Osteoblast (primary cell): ENCODE measurements around the gene NME9. TPM values are rescaled to one million over a fixed set of nuclear protein-coding genes. Genes with fewer than 3 reads are reported as not detected.
A peak's percentile ranks its signal among the peaks of the same experiment; 100 is the strongest.

ENCODE experiments used
- DNase-seq: peaks from one replicate; pipeline ENCODE4 v3.0.0; 2011; ENCODE audit warnings: low spot score, mixed read lengths; ENCODE audit not compliant: insufficient read length; ENCODE audit errors: missing footprints
- H2AFZ ChIP-seq: 2 replicates; pipeline ENCODE4 v1.6.0; 2011; ENCODE audit warnings: mild to moderate bottlenecking, low read length
- H3K27ac ChIP-seq: 2 replicates; pipeline ENCODE4 v1.5.1; 2011; ENCODE audit warnings: mild to moderate bottlenecking, low read depth, low read length, moderate library complexity
- H3K27me3 ChIP-seq: 2 replicates; pipeline ENCODE4 v1.6.0; 2012; ENCODE audit warnings: mild to moderate bottlenecking, control low read depth, inconsistent platforms, low read length, moderate library complexity; ENCODE audit not compliant: insufficient read depth
- H3K36me3 ChIP-seq: 2 replicates; pipeline ENCODE4 v1.5.1; 2011; ENCODE audit warnings: mild to moderate bottlenecking, low read length, control low read depth, moderate library complexity; ENCODE audit not compliant: insufficient read depth
- H3K4me1 ChIP-seq: 2 replicates; pipeline ENCODE4 v1.5.1; 2011; ENCODE audit warnings: mild to moderate bottlenecking, low read length, control low read depth, moderate library complexity; ENCODE audit not compliant: insufficient read depth
- H3K4me2 ChIP-seq: 2 replicates; pipeline ENCODE4 v1.6.0; 2011; ENCODE audit warnings: mild to moderate bottlenecking, low read length; ENCODE audit not compliant: insufficient read depth
- H3K4me3 ChIP-seq: fragments of 200-600 bp; sonication (generic); 3 replicates; pipeline ENCODE4 v1.5.1; 2012; ENCODE audit warnings: mild to moderate bottlenecking, low read length, inconsistent platforms; ENCODE audit not compliant: insufficient read depth
- H3K79me2 ChIP-seq: 2 replicates; pipeline ENCODE4 v1.6.0; 2012; ENCODE audit warnings: mild to moderate bottlenecking, low read length, control low read depth, inconsistent platforms; ENCODE audit not compliant: insufficient read depth
- H3K9me3 ChIP-seq: 2 replicates; pipeline ENCODE4 v1.5.1; 2011; ENCODE audit warnings: low read depth, low read length, control low read depth
- H4K20me1 ChIP-seq: 2 replicates; pipeline ENCODE4 v1.6.0; 2012; ENCODE audit warnings: mild to moderate bottlenecking, low read length, control low read depth; ENCODE audit not compliant: insufficient read depth
- CTCF ChIP-seq: IDR thresholded peaks from 2 replicates; pipeline ENCODE4 v1.5.1; 2011; ENCODE audit warnings: mild to moderate bottlenecking, low read depth, low read length, moderate library complexity; ENCODE audit errors: extremely low read depth
- total RNA-seq: library from RNA; depleted of rRNA; stranded (reverse); fragments of >200 nt; gene quantifications from 2 replicates; pipeline ENCODE4 v1.2.3, GENCODE V29; 2012

Gene NME9
- total RNA-seq, 1 donor = not detected

GRCh38 chr3:138265745-138266144 lies 63.9 kb downstream of the NME9 start:
- no peaks in the 10 kb centered on the region for H3K27me3 ChIP-seq
- H3K27ac ChIP-seq = no peak overlapping the region
- H2AFZ ChIP-seq = no peak overlapping the region
- H3K79me2 ChIP-seq = no peaks in the 10 kb centered on the region
- no peak overlapping the region for H3K4me3 ChIP-seq
- no peaks in the 10 kb centered on the region for H3K9me3 ChIP-seq
- peaks cover 5% of the 10 kb centered on the region for H3K36me3 ChIP-seq
- DNase-seq = no peak
- no peak overlapping the region for H3K4me2 ChIP-seq
- H4K20me1 ChIP-seq = no peaks in the 10 kb centered on the region
- H3K4me1 ChIP-seq = no peaks in the 10 kb centered on the region
- TF ChIP-seq CTCF = no peak

GRCh38 chr3:138263104-138263503 lies 66.5 kb downstream of the NME9 start:
- H3K9me3 ChIP-seq = no peaks in the 10 kb centered on the region
- no peak overlapping the region for H3K4me3 ChIP-seq
- H3K4me2 ChIP-seq = no peak overlapping the region
- H3K79me2 ChIP-seq = no peaks in the 10 kb centered on the region
- DNase-seq = no peak
- H3K4me1 ChIP-seq = no peaks in the 10 kb centered on the region
- no peak overlapping the region for H2AFZ ChIP-seq
- no peaks in the 10 kb centered on the region for H4K20me1 ChIP-seq
- H3K27ac ChIP-seq = no peak overlapping the region
- TF ChIP-seq CTCF = peak; percentile 19
- H3K36me3 ChIP-seq = peaks cover 3% of the 10 kb centered on the region
- H3K27me3 ChIP-seq = no peaks in the 10 kb centered on the region

- Histone ChIP-seq H3K27ac (no peak overlapping the region), H3K4me1 (peaks cover 5% of the 10 kb centered on the region), H3K36me3 (peaks cover 3% of the 10 kb centered on the region), H4K20me1 (no peaks in the 10 kb centered on the region), H3K27me3 (no peaks in the 10 kb centered on the region), H2AFZ (no peak overlapping the region), H3K4me3 (no peak overlapping the region), H3K4me2 (no peak overlapping the region), H3K9me3 (no peaks in the 10 kb centered on the region), H3K79me2 (no peaks in the 10 kb centered on the region)
- no peak for TF ChIP-seq CTCF
- no peak for DNase-seq
These were observed 69.0 kb downstream of the NME9 start for GRCh38 chr3:138260611-138261010.

GRCh38 chr3:138259126-138259525 lies 70.5 kb downstream of the NME9 start:
- no peak overlapping the region for H3K27ac ChIP-seq
- no peaks in the 10 kb centered on the region for H4K20me1 ChIP-seq
- no peak for DNase-seq
- no peak overlapping the region for H3K4me2 ChIP-seq
- no peaks in the 10 kb centered on the region for H3K27me3 ChIP-seq
- H3K4me3 ChIP-seq = no peak overlapping the region
- H3K36me3 ChIP-seq = peaks cover 3% of the 10 kb centered on the region
- H3K9me3 ChIP-seq = no peaks in the 10 kb centered on the region
- no peak for TF ChIP-seq CTCF
- H3K79me2 ChIP-seq = no peaks in the 10 kb centered on the region
- no peak overlapping the region for H2AFZ ChIP-seq
- peaks cover 8% of the 10 kb centered on the region for H3K4me1 ChIP-seq
